Mesendoderm (in vitro differentiated cells): ENCODE measurements around the gene DUSP16.
A peak's percentile ranks its signal among the peaks of the same experiment; 100 is the strongest.

Experiments
- DNase-seq: peaks from one replicate; pipeline ENCODE4 v3.0.0; 2013
- H2AK5ac ChIP-seq: 2 replicates; pipeline ENCODE4 v1.6.1; 2013; ENCODE audit warnings: low read length, inconsistent platforms
- H2BK120ac ChIP-seq: 2 replicates; pipeline ENCODE4 v1.6.1; 2013; ENCODE audit warnings: low read depth, mild to moderate bottlenecking, low read length, moderate library complexity, mixed read lengths
- H2BK15ac ChIP-seq: replicated peaks from 2 replicates; pipeline ENCODE4 v1.6.1; 2013; ENCODE audit warnings: low read depth, mild to moderate bottlenecking, moderate library complexity
- H2BK5ac ChIP-seq: 2 replicates; pipeline ENCODE4 v1.6.1; 2013; ENCODE audit warnings: low read length, inconsistent platforms
- H3K18ac ChIP-seq: 2 replicates; pipeline ENCODE4 v1.6.1; 2013; ENCODE audit warnings: mild to moderate bottlenecking, low read length, mixed read lengths
- H3K23ac ChIP-seq: one replicate; pipeline ENCODE4 v1.6.1; 2013; ENCODE audit warnings: low read length
- H3K27ac ChIP-seq: 2 replicates; pipeline ENCODE4 v1.5.1; 2013; ENCODE audit warnings: low read depth, mild to moderate bottlenecking, inconsistent platforms, low read length, moderate library complexity
- H3K27me3 ChIP-seq: 2 replicates; pipeline ENCODE4 v1.6.1; 2013; ENCODE audit warnings: low read length, control low read depth, mild to moderate bottlenecking, inconsistent platforms; ENCODE audit not compliant: insufficient read depth, poor library complexity
- H3K36me3 ChIP-seq: 2 replicates; pipeline ENCODE4 v1.6.1; 2013; ENCODE audit warnings: low read length, inconsistent platforms; ENCODE audit not compliant: control insufficient read depth, insufficient read depth
- H3K4ac ChIP-seq: one replicate; pipeline ENCODE4 v1.6.1; 2013; ENCODE audit warnings: low read depth, mild to moderate bottlenecking, low read length, moderate library complexity
- H3K4me1 ChIP-seq: 2 replicates; pipeline ENCODE4 v1.6.1; 2013; ENCODE audit warnings: low read depth, low read length, inconsistent platforms; ENCODE audit not compliant: control insufficient read depth
- H3K4me2 ChIP-seq: 2 replicates; pipeline ENCODE4 v1.6.1; 2013; ENCODE audit warnings: low read length
- H3K4me3 ChIP-seq: 2 replicates; pipeline ENCODE4 v1.5.1; 2013; ENCODE audit warnings: mild to moderate bottlenecking, low read length
- H3K56ac ChIP-seq: one replicate; pipeline ENCODE4 v1.6.1; 2013; ENCODE audit warnings: low read length
- H3K79me1 ChIP-seq: 2 replicates; pipeline ENCODE4 v1.6.1; 2013; ENCODE audit warnings: low read length, inconsistent platforms
- H3K79me2 ChIP-seq: 2 replicates; pipeline ENCODE4 v1.6.1; 2013; ENCODE audit warnings: mild to moderate bottlenecking, low read length; ENCODE audit not compliant: control insufficient read depth, insufficient read depth
- H3K9ac ChIP-seq: 2 replicates; pipeline ENCODE4 v1.6.1; 2013; ENCODE audit warnings: low read length, inconsistent platforms
- H4K5ac ChIP-seq: one replicate; pipeline ENCODE4 v1.6.1; 2013; ENCODE audit warnings: low read length
- H4K8ac ChIP-seq: one replicate; pipeline ENCODE4 v1.6.1; 2013; ENCODE audit warnings: low read depth, mild to moderate bottlenecking, control low read depth, low read length, moderate library complexity
- WGBS: extraction: QIAGEN DNeasy Blood & Tissue Kit; methylation state at CpG from one replicate; pipeline ENCODE4 v1.1.7; 2013; ENCODE audit warnings: low lambda C conversion rate, missing lambda C conversion rate; ENCODE audit not compliant: insufficient coverage; ENCODE audit errors: extremely low coverage; 5-methylcytosine and 5-hydroxymethylcytosine counted together

The DUSP16 gene

DNA sequence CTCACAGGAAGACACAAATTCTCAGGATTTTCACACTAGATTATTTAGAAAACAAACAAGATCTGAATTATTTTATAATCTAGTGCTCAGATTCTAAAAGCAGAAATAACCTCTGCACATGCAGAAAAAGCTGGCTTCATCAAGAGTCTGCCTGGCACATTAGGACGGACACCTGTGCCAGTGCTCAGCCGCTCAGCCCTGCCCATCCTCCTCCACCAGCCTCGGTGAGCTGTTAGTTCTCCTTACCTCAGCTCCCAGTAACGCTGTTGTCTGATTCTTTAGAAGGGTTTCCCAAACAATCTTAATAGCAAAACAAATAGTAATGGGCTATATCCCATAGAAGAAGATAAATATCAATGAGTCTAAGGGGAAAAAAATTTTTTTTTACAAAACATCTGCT, 27.7 kb downstream of the DUSP16 start:
- H4K8ac ChIP-seq: no peak overlapping the region
- no CpG with 5 or more reads among the region's 4 CpGs for WGBS
- no peak for DNase-seq

DNA sequence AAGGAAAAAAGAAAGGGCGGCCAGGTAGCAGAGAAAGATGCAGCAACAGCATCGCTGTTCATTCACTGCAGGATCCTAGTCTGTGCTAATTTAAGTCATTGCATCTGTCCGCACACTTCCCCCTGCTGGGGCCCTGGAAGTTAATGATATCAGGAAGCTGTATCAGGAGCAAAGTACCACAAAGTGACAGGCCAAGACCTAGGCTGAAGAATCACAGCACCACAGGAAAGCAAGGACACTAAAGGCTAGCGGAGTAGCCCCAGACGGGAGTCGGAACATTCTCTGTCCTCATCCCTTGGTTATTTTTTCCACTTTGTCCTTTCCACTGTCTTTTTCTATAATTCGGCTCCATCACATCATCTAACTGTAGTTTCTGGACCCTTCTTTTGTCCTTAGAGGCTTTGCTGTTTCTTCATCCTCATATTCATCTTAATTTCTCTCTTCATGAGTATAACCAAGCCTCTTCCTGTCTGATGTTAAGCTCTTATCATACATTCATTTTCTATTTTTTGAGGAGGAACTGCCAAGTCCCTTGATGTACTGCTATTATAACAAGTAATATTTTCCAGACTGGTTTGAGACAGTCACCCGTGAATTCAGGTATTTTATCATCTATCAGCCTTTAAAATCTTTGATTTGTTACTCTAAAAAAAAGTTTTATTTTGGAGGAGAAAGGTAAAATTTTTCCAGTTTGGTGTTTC, 28.3 kb downstream of the DUSP16 start:
- H3K79me2 ChIP-seq: no peaks in the 10 kb centered on the region
- no peak overlapping the region for H3K23ac ChIP-seq
- H3K36me3 ChIP-seq: no peaks in the 10 kb centered on the region
- H4K5ac ChIP-seq: no peak overlapping the region
- WGBS: no CpG with 5 or more reads among the region's 8 CpGs
- H3K56ac ChIP-seq: no peak overlapping the region
- no peak overlapping the region for H3K4me2 ChIP-seq
- H3K27me3 ChIP-seq: no peaks in the 10 kb centered on the region
- H3K4ac ChIP-seq: no peak overlapping the region
- H4K8ac ChIP-seq: no peak overlapping the region
- no peak overlapping the region for H3K18ac ChIP-seq
- no peak overlapping the region for H3K27ac ChIP-seq
- no peak overlapping the region for H2BK5ac ChIP-seq
- no peak overlapping the region for H3K4me3 ChIP-seq
- no peak overlapping the region for H2AK5ac ChIP-seq
- no peak overlapping the region for H2BK120ac ChIP-seq
- H3K9ac ChIP-seq: no peak overlapping the region
- no peaks in the 10 kb centered on the region for H3K4me1 ChIP-seq
- H3K79me1 ChIP-seq: no peaks in the 10 kb centered on the region
- peak; percentile 23 for DNase-seq
- H2BK15ac ChIP-seq: no peak overlapping the region

More for the DNA sequence above, 27.7 kb downstream of the DUSP16 start:
- H2BK15ac ChIP-seq: no peak overlapping the region
- no peaks in the 10 kb centered on the region for H3K27me3 ChIP-seq
- H3K79me2 ChIP-seq: no peaks in the 10 kb centered on the region
- H3K4me2 ChIP-seq: no peak overlapping the region
- H2BK120ac ChIP-seq: no peak overlapping the region
- H2BK5ac ChIP-seq: no peak overlapping the region
- no peaks in the 10 kb centered on the region for H3K4me1 ChIP-seq
- H3K9ac ChIP-seq: no peak overlapping the region
- H2AK5ac ChIP-seq: no peak overlapping the region
- H3K36me3 ChIP-seq: no peaks in the 10 kb centered on the region
- H3K4ac ChIP-seq: no peak overlapping the region
- H3K27ac ChIP-seq: no peak overlapping the region
- H4K5ac ChIP-seq: no peak overlapping the region
- no peak overlapping the region for H3K4me3 ChIP-seq
- no peak overlapping the region for H3K56ac ChIP-seq
- H3K79me1 ChIP-seq: no peaks in the 10 kb centered on the region
- H3K23ac ChIP-seq: no peak overlapping the region
- H3K18ac ChIP-seq: no peak overlapping the region

DNA sequence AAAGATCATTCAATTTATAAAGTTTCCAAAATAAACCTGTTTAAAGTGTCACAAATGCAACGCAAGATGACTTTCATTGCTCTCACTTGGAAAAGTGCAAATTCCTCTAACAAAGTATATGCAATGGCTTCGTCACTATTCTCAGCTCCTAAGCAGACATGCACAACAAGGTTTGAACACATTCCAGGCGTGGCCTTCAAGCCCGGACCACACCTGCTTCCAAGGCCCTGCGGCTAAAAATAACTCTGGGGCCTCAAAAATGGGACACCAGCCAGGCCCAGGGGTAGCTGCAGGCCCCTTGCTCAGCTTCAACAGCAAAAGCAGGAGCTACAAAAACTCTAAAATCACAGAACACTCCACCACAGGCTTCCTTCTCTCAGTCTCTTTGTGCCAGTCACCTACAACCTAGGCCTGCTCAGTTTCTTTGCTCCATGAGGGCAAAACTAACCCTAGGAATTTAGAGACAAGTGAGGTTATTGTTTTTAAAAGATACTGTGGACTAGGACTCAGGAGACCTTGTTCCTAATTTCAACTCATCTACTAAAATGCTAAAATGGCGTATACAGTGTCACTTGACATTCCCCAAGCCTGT, 29.3 kb downstream of the DUSP16 start:
- H3K4me2 ChIP-seq: no peak overlapping the region
- H3K4ac ChIP-seq: peak overlapping the region; percentile 79
- H4K5ac ChIP-seq: no peak overlapping the region
- no peaks in the 10 kb centered on the region for H3K79me1 ChIP-seq
- H3K4me3 ChIP-seq: no peak overlapping the region
- H3K27ac ChIP-seq: no peak overlapping the region
- no peak overlapping the region for H2BK120ac ChIP-seq
- H2AK5ac ChIP-seq: no peak overlapping the region
- no peaks in the 10 kb centered on the region for H3K4me1 ChIP-seq
- no peaks in the 10 kb centered on the region for H3K36me3 ChIP-seq
- H3K18ac ChIP-seq: no peak overlapping the region
- WGBS: no CpG with 5 or more reads among the region's 6 CpGs
- H3K79me2 ChIP-seq: no peaks in the 10 kb centered on the region
- DNase-seq: no peak
- H3K27me3 ChIP-seq: no peaks in the 10 kb centered on the region
- no peak overlapping the region for H3K23ac ChIP-seq
- H4K8ac ChIP-seq: no peak overlapping the region
- H2BK15ac ChIP-seq: no peak overlapping the region
- H2BK5ac ChIP-seq: no peak overlapping the region
- H3K9ac ChIP-seq: no peak overlapping the region
- no peak overlapping the region for H3K56ac ChIP-seq

DNA sequence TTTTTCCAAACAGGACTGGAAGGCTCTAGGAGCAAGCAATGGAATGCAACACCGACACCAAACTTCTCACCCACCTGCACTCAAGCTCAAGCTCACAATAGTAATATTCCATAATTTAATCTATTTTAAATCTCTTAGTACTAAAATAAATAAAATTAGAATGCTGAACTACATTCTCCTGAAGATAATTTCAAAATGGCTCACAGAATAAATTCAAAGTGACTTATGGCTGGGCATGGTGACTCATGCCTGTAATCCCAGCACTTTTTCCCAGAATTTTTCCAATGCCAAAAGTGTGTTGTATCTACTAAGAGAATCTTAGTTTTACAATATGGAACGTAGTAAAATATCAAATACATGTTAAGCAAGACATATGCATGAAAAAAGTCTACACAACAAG, 31.5 kb downstream of the DUSP16 start:
- H3K23ac ChIP-seq: no peak overlapping the region
- H3K36me3 ChIP-seq: no peaks in the 10 kb centered on the region
- H3K79me2 ChIP-seq: no peaks in the 10 kb centered on the region
- WGBS: no CpG with 5 or more reads among the region's 2 CpGs
- no peaks in the 10 kb centered on the region for H3K79me1 ChIP-seq
- H3K4me3 ChIP-seq: no peak overlapping the region
- DNase-seq: no peak
- H3K4me2 ChIP-seq: no peak overlapping the region
- H3K18ac ChIP-seq: no peak overlapping the region
- no peak overlapping the region for H4K5ac ChIP-seq
- no peaks in the 10 kb centered on the region for H3K27me3 ChIP-seq
- H2BK5ac ChIP-seq: no peak overlapping the region
- no peak overlapping the region for H3K56ac ChIP-seq
- H2BK120ac ChIP-seq: no peak overlapping the region
- no peak overlapping the region for H2BK15ac ChIP-seq
- H3K9ac ChIP-seq: no peak overlapping the region
- H3K4ac ChIP-seq: no peak overlapping the region
- H3K4me1 ChIP-seq: no peaks in the 10 kb centered on the region
- H3K27ac ChIP-seq: no peak overlapping the region
- H4K8ac ChIP-seq: no peak overlapping the region
- H2AK5ac ChIP-seq: no peak overlapping the region

DNA sequence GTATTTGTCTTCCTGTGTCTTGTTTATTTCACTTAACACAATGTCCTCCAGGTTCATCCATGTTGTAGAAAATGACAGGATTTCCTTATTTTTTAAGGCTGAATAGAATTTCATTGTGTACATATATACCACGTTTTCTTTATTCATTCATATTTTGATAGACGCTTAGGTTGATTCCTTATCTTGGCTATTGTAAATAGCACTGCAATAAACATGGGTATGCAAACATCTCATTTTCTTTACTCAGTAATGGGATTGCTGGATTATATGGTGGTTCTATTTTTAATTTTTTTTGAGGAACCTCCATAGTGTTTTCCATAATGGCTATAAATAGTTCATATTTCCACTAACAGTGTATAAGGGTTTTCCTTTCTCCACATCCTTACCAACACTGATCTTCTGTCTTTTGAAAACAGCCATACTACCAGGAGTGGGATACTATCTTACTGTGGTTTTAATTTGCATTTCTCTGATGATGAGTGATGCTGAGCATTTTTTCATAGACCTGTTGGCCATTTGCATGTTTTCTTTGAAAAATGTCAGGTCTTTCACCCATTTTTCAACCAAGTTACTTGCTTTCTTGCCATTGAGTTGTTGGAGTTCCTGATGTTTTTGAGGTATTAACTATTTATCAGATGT, 32.8 kb downstream of the DUSP16 start:
- WGBS: no CpG with 5 or more reads among the region's 2 CpGs
- H4K5ac ChIP-seq: no peak overlapping the region
- H3K9ac ChIP-seq: no peak overlapping the region
- H2BK5ac ChIP-seq: no peak overlapping the region
- no peak overlapping the region for H3K23ac ChIP-seq
- no peaks in the 10 kb centered on the region for H3K79me2 ChIP-seq
- DNase-seq: no peak
- H3K4me1 ChIP-seq: no peaks in the 10 kb centered on the region
- no peak overlapping the region for H3K4ac ChIP-seq
- H3K4me3 ChIP-seq: no peak overlapping the region
- H4K8ac ChIP-seq: no peak overlapping the region
- H3K36me3 ChIP-seq: no peaks in the 10 kb centered on the region
- no peak overlapping the region for H3K18ac ChIP-seq
- H2BK15ac ChIP-seq: no peak overlapping the region
- H2BK120ac ChIP-seq: no peak overlapping the region
- H3K56ac ChIP-seq: no peak overlapping the region
- no peak overlapping the region for H3K27ac ChIP-seq
- no peak overlapping the region for H3K4me2 ChIP-seq
- no peaks in the 10 kb centered on the region for H3K27me3 ChIP-seq
- no peak overlapping the region for H2AK5ac ChIP-seq
- H3K79me1 ChIP-seq: no peaks in the 10 kb centered on the region
